ENCODE measurements around the gene TDRKH.
"Not testable (repeated sequence)": the region's sequence is repeated elsewhere in the genome, so short reads cannot be mapped to it uniquely, and the experiment has no call there.

TDRKH gene

GRCh38 chr1:151759241-151759640 lies 31.1 kb downstream of the TDRKH start:
- no peak for DNase-seq

GRCh38 chr1:151756291-151756690 lies 34.0 kb downstream of the TDRKH start:
- DNase-seq = no peak

GRCh38 chr1:151741516-151741915 lies 48.8 kb downstream of the TDRKH start:
- no peak for DNase-seq

GRCh38 chr1:151739590-151740355 lies 50.5 kb downstream of the TDRKH start:
- DNase-seq = no peak

- no peak for DNase-seq
Observed at GRCh38 chr1:151737479-151737878, 52.8 kb downstream of the TDRKH start.

- DNase-seq = no peak
Observed at GRCh38 chr1:151737026-151737425, 53.3 kb downstream of the TDRKH start.

GRCh38 chr1:151733995-151734394 lies 56.3 kb downstream of the TDRKH start:
- not testable (repeated sequence) for DNase-seq

- no peak for DNase-seq
Observed at GRCh38 chr1:151733126-151733525, 57.2 kb downstream of the TDRKH start.

- DNase-seq = no peak
Observed at GRCh38 chr1:151729966-151730291, 60.4 kb downstream of the TDRKH start.

- no peak for DNase-seq
Observed at GRCh38 chr1:151729157-151729965, 60.9 kb downstream of the TDRKH start.

- no peak for DNase-seq
Observed at GRCh38 chr1:151728151-151729054, 61.9 kb downstream of the TDRKH start.

- DNase-seq = no peak
Observed at GRCh38 chr1:151723726-151724370, 66.5 kb downstream of the TDRKH start.

Data from activated CD4-positive, alpha-beta T cell treated with anti-CD3 and anti-CD28 coated beads for 1 hour (primary cell).